Right lobe of liver (tissue), 6 donors: ENCODE data around the gene FCER1G. TPM values are rescaled to one million over a fixed set of nuclear protein-coding genes. Genes with fewer than 3 reads are reported as not detected.

Experiments
- ATAC-seq, 4 donors: fragments of 200-7000 bp; cut with Tn5 transposase; one replicate each; pipeline ENCODE4 v1.9.1; 2020; ENCODE audit warnings: mild to moderate bottlenecking in 4 of 4, moderate library complexity in 4 of 4
- DNase-seq, 3 donors: peaks; one replicate each; pipeline ENCODE4 v3.0.0-alpha.2; 2020
- H3K27ac ChIP-seq, 3 donors: fragments of 200-600 bp; one replicate each; pipeline ENCODE4 v1.8.0; 2022
- H3K27me3 ChIP-seq, 2 donors: fragments of 200-600 bp; one replicate each; pipeline ENCODE4 v1.8.0; 2022
- H3K36me3 ChIP-seq, 4 donors: fragments of 200-600 bp; sonication (generic) in 1 of 4; one replicate each; pipeline versions ENCODE4 v1.5.1 to v1.8.0; 2017 to 2022; ENCODE audit warnings: control low read depth in 1 of 4
- H3K4me1 ChIP-seq, 4 donors: fragments of 200-600 bp; sonication (generic) in 1 of 4; one replicate each; pipeline versions ENCODE4 v1.5.1 to v1.8.0; 2017 to 2022; ENCODE audit warnings: control low read depth in 1 of 4
- H3K4me3 ChIP-seq, 3 donors: fragments of 200-600 bp; one replicate each; pipeline ENCODE4 v1.8.0; 2022
- H3K9me3 ChIP-seq, 4 donors: fragments of 200-600 bp; sonication (generic) in 1 of 4; one replicate each; pipeline versions ENCODE4 v1.5.1 to v1.8.0; 2017 to 2022; ENCODE audit warnings: control low read depth in 1 of 4
- POLR2A ChIP-seq: fragments of 450-650 bp; IDR thresholded peaks from one replicate; pipeline ENCODE4 v1.6.1; 2017; ENCODE audit warnings: antibody characterized with exemption, mild to moderate bottlenecking
- WGBS: methylation state at CpG from one replicate; pipeline ENCODE4 v1.1.6; 2018; ENCODE audit warnings: low coverage, low lambda C conversion rate; ENCODE audit not compliant: insufficient coverage; ENCODE audit errors: missing lambda C conversion rate; 5-methylcytosine and 5-hydroxymethylcytosine counted together
- intact Hi-C, 2 donors: fragments of 100-400 bp; cut with DNase I; formaldehyde crosslinking; loops; one replicate each; pipeline versions ENCODE4 v1.11.2 to v1.14.1; 2022
- total RNA-seq, 6 experiments: library from RNA; depleted of rRNA in 2 of 6; stranded (reverse); fragments of >200 nt in 2 of 6; fragmentation: NEBNext Ultra II Directional in 3 of 6; extraction: Animal tissue kit (Norgen Biotek cat#: 25700) in 3 of 6; gene quantifications; one replicate each; pipeline versions ENCODE4 v1.1.0 to v1.2.4, GENCODE V29; 2016 to 2023
- TF ChIP-seq, protein P1 (sequence below), 4 donors: fragments of 200-600 bp in 3 of 4; fragments of 450-650 bp in 1 of 4; IDR thresholded peaks; one replicate each; pipeline versions ENCODE4 v1.5.1 to v1.8.0; 2016 to 2022; ENCODE audit warnings: antibody characterized with exemption in 4 of 4, mild to moderate bottlenecking in 2 of 4
- donor health status: DM: no; HTN: yes; CAD: no.
- donor health status: DM: no; HTN: no; CAD: no.
- donor health status: DM: no; HTN: no; CAD: no.
- donor health status: DM: no; HTN: yes; CAD: no.
- donor health status: DM: no; HTN: yes; CAD: no.

Gene FCER1G
- total RNA-seq, 6 experiments from 2014 or later: 11.5 to 54.0 (median 19.0) TPM

DNA sequence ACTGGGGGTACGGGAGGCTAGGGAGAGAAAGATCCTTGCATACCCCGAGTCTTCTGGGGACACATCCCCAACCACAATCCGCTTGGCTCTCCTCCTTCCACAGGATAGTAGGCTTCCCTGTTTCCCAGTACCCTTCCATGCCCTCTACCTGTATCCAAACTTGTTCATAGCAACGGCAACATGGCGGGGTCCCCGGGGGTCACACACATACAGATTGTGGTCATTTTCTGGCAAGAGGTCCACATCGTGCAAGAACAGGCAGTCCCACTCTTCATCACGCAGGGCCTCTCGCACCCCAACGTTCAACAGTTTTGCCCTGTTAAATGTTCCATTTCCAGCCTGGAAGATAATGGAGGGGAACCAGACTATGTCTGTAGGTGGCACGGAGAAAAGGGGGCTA, 41.4 kb upstream of the FCER1G start:
- Histone ChIP-seq H3K4me3 (no peak overlapping the region), H3K9me3 (no peaks in the 10 kb centered on the region), H3K4me1 (peaks cover 0 to 24% (median 7%) of the 10 kb centered on the region in 4 donors), H3K27me3 (no peaks in the 10 kb centered on the region), H3K27ac (no peak overlapping the region), H3K36me3 (peaks cover 0 to 40% (median 14%) of the 10 kb centered on the region in 4 donors)
- DNase-seq (peak in 2 of 3 donors; percentile 6 to 20), ATAC-seq (no peak)
- intact Hi-C loops: no loop called here
- TF ChIP-seq POLR2A: no peak
- WGBS: 93% methylated on average over 6 of the region's 11 CpGs

DNA sequence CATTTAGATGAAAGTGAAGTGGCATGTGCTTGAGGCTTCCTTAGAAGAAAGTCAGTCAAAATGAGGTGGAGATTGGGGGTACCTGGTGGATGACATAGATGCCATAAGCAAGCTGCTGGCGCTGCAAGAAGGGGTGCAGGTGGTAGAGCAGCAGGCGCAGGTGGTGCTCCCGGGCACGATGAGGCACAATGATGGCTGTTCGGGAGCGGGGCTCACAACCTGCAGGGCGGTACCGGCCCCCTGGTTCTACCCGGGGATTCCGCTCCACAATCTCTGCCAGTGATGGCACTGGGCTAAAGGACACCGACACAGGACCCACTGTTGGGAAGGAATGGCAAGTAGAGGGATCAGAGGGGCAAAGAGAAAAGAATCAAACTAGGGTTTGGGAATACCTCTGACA, 40.2 kb upstream of the FCER1G start:
- no peak overlapping the region for H3K4me3 ChIP-seq
- H3K27ac ChIP-seq: no peak overlapping the region
- H3K36me3 ChIP-seq: peaks cover 0 to 40% (median 14%) of the 10 kb centered on the region in 4 donors
- intact Hi-C loops: no loop called here
- peaks cover 0 to 24% (median 7%) of the 10 kb centered on the region in 4 donors for H3K4me1 ChIP-seq
- WGBS: 96% methylated on average over 4 of the region's 11 CpGs
- DNase-seq: peak in 2 of 3 donors; percentile 14 to 46
- no peaks in the 10 kb centered on the region for H3K27me3 ChIP-seq
- no peak for TF ChIP-seq POLR2A
- TF ChIP-seq, protein P1, sequence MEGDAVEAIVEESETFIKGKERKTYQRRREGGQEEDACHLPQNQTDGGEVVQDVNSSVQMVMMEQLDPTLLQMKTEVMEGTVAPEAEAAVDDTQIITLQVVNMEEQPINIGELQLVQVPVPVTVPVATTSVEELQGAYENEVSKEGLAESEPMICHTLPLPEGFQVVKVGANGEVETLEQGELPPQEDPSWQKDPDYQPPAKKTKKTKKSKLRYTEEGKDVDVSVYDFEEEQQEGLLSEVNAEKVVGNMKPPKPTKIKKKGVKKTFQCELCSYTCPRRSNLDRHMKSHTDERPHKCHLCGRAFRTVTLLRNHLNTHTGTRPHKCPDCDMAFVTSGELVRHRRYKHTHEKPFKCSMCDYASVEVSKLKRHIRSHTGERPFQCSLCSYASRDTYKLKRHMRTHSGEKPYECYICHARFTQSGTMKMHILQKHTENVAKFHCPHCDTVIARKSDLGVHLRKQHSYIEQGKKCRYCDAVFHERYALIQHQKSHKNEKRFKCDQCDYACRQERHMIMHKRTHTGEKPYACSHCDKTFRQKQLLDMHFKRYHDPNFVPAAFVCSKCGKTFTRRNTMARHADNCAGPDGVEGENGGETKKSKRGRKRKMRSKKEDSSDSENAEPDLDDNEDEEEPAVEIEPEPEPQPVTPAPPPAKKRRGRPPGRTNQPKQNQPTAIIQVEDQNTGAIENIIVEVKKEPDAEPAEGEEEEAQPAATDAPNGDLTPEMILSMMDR (IDR thresholded peaks at IDR 0.05): no peak
- no peak for ATAC-seq
- H3K9me3 ChIP-seq: no peaks in the 10 kb centered on the region

DNA sequence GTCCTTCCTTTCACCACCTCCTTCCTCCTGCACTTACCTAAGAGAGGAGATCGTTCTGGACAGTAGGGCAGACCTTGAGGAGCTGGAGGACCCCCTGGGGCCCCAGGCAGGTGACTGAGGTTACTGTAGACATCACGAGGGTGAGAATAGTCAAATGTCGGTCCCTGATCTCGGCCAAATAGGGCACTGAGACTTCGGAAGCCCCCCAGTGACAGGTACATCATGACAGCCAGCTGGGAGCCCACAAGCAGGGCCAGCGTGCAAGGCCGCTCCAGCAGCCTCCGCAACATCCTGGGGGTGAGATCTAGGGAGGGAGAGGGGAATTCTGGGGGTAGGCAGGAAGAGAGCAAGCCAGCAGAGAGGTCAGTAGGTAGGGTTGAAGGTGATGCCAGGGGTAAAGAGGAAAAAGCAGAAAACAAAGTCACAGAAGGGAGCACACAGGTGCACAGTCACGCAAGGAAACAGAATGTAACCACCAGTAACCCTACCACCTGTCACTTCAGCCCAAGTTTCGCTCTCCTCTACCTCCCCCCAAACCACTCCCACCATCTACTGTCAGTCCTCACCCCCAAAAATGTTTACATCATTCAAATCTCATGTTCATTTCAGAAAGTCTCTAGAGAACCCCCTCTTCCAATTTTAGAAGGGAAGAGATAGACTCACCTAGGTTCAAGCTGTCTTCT, 39.2 kb upstream of the FCER1G start:
- Histone ChIP-seq H3K27me3 (no peaks in the 10 kb centered on the region), H3K4me1 (peaks cover 0 to 24% (median 7%) of the 10 kb centered on the region in 4 donors), H3K9me3 (no peaks in the 10 kb centered on the region), H3K36me3 (peaks cover 0 to 34% (median 13%) of the 10 kb centered on the region in 4 donors), H3K4me3 (peak overlapping the region in 1 of 3 donors; percentile 72), H3K27ac (peak overlapping the region in 1 of 3 donors; percentile 80)
- ATAC-seq (no peak), DNase-seq (peak in 2 of 3 donors; percentile 14 to 40)
- TF ChIP-seq, protein P1 (IDR thresholded peaks at IDR 0.05): no peak
- no peak for TF ChIP-seq POLR2A
- 84% methylated on average over 7 of the region's 10 CpGs for WGBS
- intact Hi-C loops: no loop called here

DNA sequence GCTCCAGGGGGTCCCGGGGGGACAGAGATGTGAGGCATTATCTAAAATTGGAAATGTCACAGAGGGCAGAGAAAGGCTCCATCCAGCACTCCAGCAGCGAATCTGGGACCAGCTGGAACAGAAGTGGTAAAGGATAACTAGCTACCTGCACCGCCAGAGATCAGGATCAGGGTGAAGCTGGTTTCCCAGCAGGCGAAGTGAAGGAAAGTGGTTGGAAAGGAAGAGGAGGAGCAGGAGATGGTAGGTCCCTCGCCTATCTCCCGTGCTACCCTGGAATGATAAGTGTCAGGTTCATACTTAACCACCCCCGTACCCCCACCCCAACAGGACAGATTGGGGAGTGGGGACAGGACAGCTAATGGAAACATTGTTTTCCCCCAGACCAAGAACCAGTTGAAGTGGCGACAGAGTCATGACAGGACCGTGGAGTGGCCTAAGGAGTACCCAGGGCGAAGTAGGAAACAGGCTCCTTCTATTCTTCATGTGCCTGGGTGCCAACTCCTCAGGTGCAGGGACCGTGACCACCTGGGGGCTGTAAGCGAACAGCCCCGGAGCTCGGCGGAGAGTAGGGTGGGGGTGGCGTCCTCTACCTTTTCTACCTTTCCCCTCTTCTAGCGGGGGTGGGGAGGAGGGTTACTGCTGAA, 38.5 kb upstream of the FCER1G start:
- WGBS: 30% methylated on average over 11 of the region's 17 CpGs
- DNase-seq (no peak), ATAC-seq (no peak)
- no peaks in the 10 kb centered on the region for H3K9me3 ChIP-seq
- peaks cover 0 to 24% (median 7%) of the 10 kb centered on the region in 4 donors for H3K4me1 ChIP-seq
- no peak for TF ChIP-seq POLR2A
- TF ChIP-seq, protein P1 (IDR thresholded peaks at IDR 0.05): no peak
- peak overlapping the region; percentile 71 to 86 (median 80) for H3K27ac ChIP-seq
- peak overlapping the region; percentile 72 to 93 (median 73) for H3K4me3 ChIP-seq
- H3K36me3 ChIP-seq: peaks cover 0 to 27% (median 10%) of the 10 kb centered on the region in 4 donors
- intact Hi-C loops: no loop called here
- no peaks in the 10 kb centered on the region for H3K27me3 ChIP-seq
